Heart left ventricle (tissue), 16 donors: ENCODE measurements around the gene HOXB3. TPM values are rescaled to one million over a fixed set of nuclear protein-coding genes. Genes with fewer than 3 reads are reported as not detected.

ENCODE experiments used
- ATAC-seq, 4 donors: fragments of 200-7000 bp; cut with Tn5 transposase; one replicate each; pipeline ENCODE4 v1.9.1; 2020 to 2022; ENCODE audit warnings: moderate library complexity in 4 of 4, mild to moderate bottlenecking in 3 of 4, moderate number of reproducible peaks in 1 of 4
- DNase-seq, 5 donors: peaks; one replicate each; pipeline ENCODE4 v3.0.0-alpha.2; 2020
- H3K27ac ChIP-seq, 12 donors: fragments of 200-600 bp; sonication (generic) in 4 of 12; one replicate each; pipeline versions ENCODE4 v1.5.0 to v1.8.0; 2016 to 2022; ENCODE audit warnings: mild to moderate bottlenecking in 2 of 12
- H3K27me3 ChIP-seq, 9 donors: fragments of 200-600 bp; sonication (generic) in 2 of 9; one replicate each; pipeline versions ENCODE4 v1.5.1 to v1.8.0; 2016 to 2022; ENCODE audit warnings: mild to moderate bottlenecking in 3 of 9
- H3K36me3 ChIP-seq, 9 donors: fragments of 200-600 bp; sonication (generic) in 2 of 9; one replicate each; pipeline versions ENCODE4 v1.5.0 to v1.8.0; 2018 to 2022; ENCODE audit warnings: mild to moderate bottlenecking in 2 of 9
- H3K4me1 ChIP-seq, 12 donors: fragments of 200-600 bp; sonication (generic) in 4 of 12; one replicate each; pipeline versions ENCODE4 v1.5.0 to v1.8.0; 2016 to 2022; ENCODE audit warnings: mild to moderate bottlenecking in 3 of 12
- H3K4me3 ChIP-seq, 12 donors: fragments of 200-600 bp; sonication (generic) in 4 of 12; one replicate each; pipeline versions ENCODE4 v1.5.0 to v1.8.0; 2017 to 2022; ENCODE audit warnings: mild to moderate bottlenecking in 9 of 12, moderate library complexity in 4 of 12
- H3K9me3 ChIP-seq, 12 donors: fragments of 200-600 bp; sonication (generic) in 4 of 12; one replicate each; pipeline versions ENCODE4 v1.5.0 to v1.8.0; 2016 to 2022; ENCODE audit warnings: mild to moderate bottlenecking in 1 of 12
- POLR2A ChIP-seq, 2 donors: fragments of 450-650 bp; IDR thresholded peaks; one replicate each; pipeline ENCODE4 v1.6.1; 2017; ENCODE audit warnings: antibody characterized with exemption in 2 of 2, mild to moderate bottlenecking in 2 of 2, moderate library complexity in 2 of 2
- WGBS, 4 donors: extraction: QIAGEN DNeasy Blood & Tissue Kit in 2 of 4; methylation state at CpG; one replicate each; pipeline versions ENCODE4 v1.1.5 to v1.1.7; 2013 to 2018; 5-methylcytosine and 5-hydroxymethylcytosine counted together
- intact Hi-C, 10 donors: fragments of 100-400 bp; cut with DNase I; formaldehyde crosslinking; loops; one replicate each; pipeline versions ENCODE4 v1.11.1 to v1.14.2; 2022
- polyA plus RNA-seq, 2 donors: library from polyadenylated mRNA; stranded (reverse); fragments of 200-250 nt; gene quantifications; one replicate each; pipeline ENCODE4 v1.2.3, GENCODE V29; 2013
- total RNA-seq, 9 donors: library from RNA; depleted of rRNA in 2 of 9; stranded (reverse); fragments of >200 nt in 2 of 9; fragmentation: NEBNext Ultra II Directional in 3 of 9; extraction: Animal tissue kit (Norgen Biotek cat#: 25700) in 3 of 9; gene quantifications; one replicate each; pipeline versions ENCODE4 v1.1.0 to v1.2.4, GENCODE V29; 2016 to 2023
- TF ChIP-seq, protein P1 (sequence below), 12 donors: fragments of 200-600 bp; sonication (generic) in 4 of 12; IDR thresholded peaks; one replicate each; pipeline versions ENCODE4 v1.5.0 to v1.8.0; 2018 to 2022; ENCODE audit warnings: antibody characterized with exemption in 12 of 12, mild to moderate bottlenecking in 5 of 12
- donor health status: ischemic (EF 13 %, LVEDD 7.1; RV severe dilation, severe dysfunction).
- donor health status: healthy with polysubstance abuse.
- donor health status: DM: no; HTN: yes; CAD: no.
- donor health status: DM: no; HTN: no; CAD: no.
- donor health status: ischemic (EF 25% LVEDD 6.9; RV normal size, moderate dysfunction).
- donor health status: ischemic (EF 25% LVEDD 5.7; RV mildly dilated, moderate dysfunction).
- donor health status: healthy.
- donor health status: DM: yes; HTN: yes; CAD: no.
- donor health status: ischemic (EF 35%, LVEDD 5.7; RV mildly dilated, moderate dysfunction).
- donor health status: nonischemic (EF 11% LVEDD 7.7; RV severe dilation, severe dysfunction).
- donor health status: DM: yes; HTN: yes; CAD: no.
- donor health status: PGD.
- donor health status: ischemic (EF 29% LVEDD 5.4; RV normal size, mild dysfunction).
- donor health status: nonischemic (EF 23%, LVEDD 6.1; RV moderate dilation, normal function).

Gene HOXB3
- total and polyA plus RNA-seq, 11 donors = 0.11 to 5.5 (median 2.0) TPM

- intact Hi-C loops = loop anchor here (1.0 to 10.0 kb wide), 12 partner anchors 280 to 593 kb away; no protein-coding TSS in a partner anchor
- 6 to 8% (median 7%) methylated on average over 32 to 43 of the region's 43 CpGs for WGBS, 4 donors
Measured at GRCh38 chr17:48617471-48618255, 27.6 kb upstream of the HOXB3 start.

GRCh38 chr17:48616717-48617470 lies 26.9 kb upstream of the HOXB3 start:
- H3K9me3 ChIP-seq = no peaks in the 10 kb centered on the region
- no peak overlapping the region for H3K4me3 ChIP-seq
- H3K27me3 ChIP-seq = peaks cover 89 to 100% (median 96%) of the 10 kb centered on the region in 9 donors
- 8 to 17% (median 13%) methylated on average over 14 to 15 of the region's 15 CpGs for WGBS, 4 donors
- ATAC-seq (no peak), DNase-seq (no peak)
- H3K27ac ChIP-seq = no peak overlapping the region
- TF ChIP-seq POLR2A (IDR thresholded peaks at IDR 0.05) = no peak
- TF ChIP-seq, protein P1, sequence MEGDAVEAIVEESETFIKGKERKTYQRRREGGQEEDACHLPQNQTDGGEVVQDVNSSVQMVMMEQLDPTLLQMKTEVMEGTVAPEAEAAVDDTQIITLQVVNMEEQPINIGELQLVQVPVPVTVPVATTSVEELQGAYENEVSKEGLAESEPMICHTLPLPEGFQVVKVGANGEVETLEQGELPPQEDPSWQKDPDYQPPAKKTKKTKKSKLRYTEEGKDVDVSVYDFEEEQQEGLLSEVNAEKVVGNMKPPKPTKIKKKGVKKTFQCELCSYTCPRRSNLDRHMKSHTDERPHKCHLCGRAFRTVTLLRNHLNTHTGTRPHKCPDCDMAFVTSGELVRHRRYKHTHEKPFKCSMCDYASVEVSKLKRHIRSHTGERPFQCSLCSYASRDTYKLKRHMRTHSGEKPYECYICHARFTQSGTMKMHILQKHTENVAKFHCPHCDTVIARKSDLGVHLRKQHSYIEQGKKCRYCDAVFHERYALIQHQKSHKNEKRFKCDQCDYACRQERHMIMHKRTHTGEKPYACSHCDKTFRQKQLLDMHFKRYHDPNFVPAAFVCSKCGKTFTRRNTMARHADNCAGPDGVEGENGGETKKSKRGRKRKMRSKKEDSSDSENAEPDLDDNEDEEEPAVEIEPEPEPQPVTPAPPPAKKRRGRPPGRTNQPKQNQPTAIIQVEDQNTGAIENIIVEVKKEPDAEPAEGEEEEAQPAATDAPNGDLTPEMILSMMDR (IDR thresholded peaks at IDR 0.05) = no peak
- intact Hi-C loops = loop anchor here (5.0 to 10.0 kb wide), 9 partner anchors 280 to 592 kb away; no protein-coding TSS in a partner anchor
- H3K36me3 ChIP-seq = no peaks in the 10 kb centered on the region
- H3K4me1 ChIP-seq = peaks cover 0 to 37% (median 9%) of the 10 kb centered on the region in 12 donors

More at GRCh38 chr17:48617471-48618255, 27.6 kb upstream of the HOXB3 start:
- Histone ChIP-seq H3K27ac (no peak overlapping the region), H3K4me3 (no peak overlapping the region), H3K9me3 (no peaks in the 10 kb centered on the region), H3K36me3 (no peaks in the 10 kb centered on the region), H3K27me3 (peaks cover 88 to 100% (median 96%) of the 10 kb centered on the region in 9 donors), H3K4me1 (peaks cover 0 to 29% (median 4%) of the 10 kb centered on the region in 12 donors)
- TF ChIP-seq, protein P1 (IDR thresholded peaks at IDR 0.05) = no peak
- TF ChIP-seq POLR2A (IDR thresholded peaks at IDR 0.05) = no peak
- ATAC-seq = no peak
- DNase-seq = no peak

GRCh38 chr17:48615963-48616716 lies 26.1 kb upstream of the HOXB3 start:
- 11 to 14% (median 13%) methylated on average over 17 of the region's 17 CpGs for WGBS, 4 donors

More at GRCh38 chr17:48615963-48616716, 26.1 kb upstream of the HOXB3 start:
- peaks cover 0 to 44% (median 12%) of the 10 kb centered on the region in 12 donors for H3K4me1 ChIP-seq
- DNase-seq (no peak), ATAC-seq (no peak)
- H3K4me3 ChIP-seq = no peak overlapping the region
- intact Hi-C loops = loop anchor here (5.0 to 10.0 kb wide), 9 partner anchors 279 to 591 kb away; no protein-coding TSS in a partner anchor
- no peaks in the 10 kb centered on the region for H3K36me3 ChIP-seq
- H3K27ac ChIP-seq = no peak overlapping the region
- H3K27me3 ChIP-seq = peaks cover 89 to 100% (median 96%) of the 10 kb centered on the region in 9 donors
- no peaks in the 10 kb centered on the region for H3K9me3 ChIP-seq
- TF ChIP-seq POLR2A (IDR thresholded peaks at IDR 0.05) = no peak
- TF ChIP-seq, protein P1 (IDR thresholded peaks at IDR 0.05) = no peak
